Natural killer cell (primary cell): Measurements from ENCODE around the gene CLK1. TPM values are rescaled to one million over a fixed set of nuclear protein-coding genes. Genes with fewer than 3 reads are reported as not detected.

Experiments
- ATAC-seq, 3 donors: fragments of 150-1000 bp in 2 of 3; fragments of 200-7000 bp in 1 of 3; cut with Tn5 transposase; 1 replicate in 1 of 3; 2 replicates in 2 of 3; pipeline ENCODE4 v1.10.0; 2021; ENCODE audit warnings: mild to moderate bottlenecking in 2 of 3, moderate library complexity in 2 of 3
- DNase-seq, 2 donors: peaks; one replicate each; pipeline versions ENCODE4 v3.0.0 to v3.0.0-alpha.2; 2013 to 2021; ENCODE audit warnings: mixed read lengths in 1 of 2
- H3K27ac ChIP-seq: one replicate; pipeline ENCODE4 v1.5.1; 2013; ENCODE audit warnings: mild to moderate bottlenecking, low read length
- H3K27me3 ChIP-seq: one replicate; pipeline ENCODE4 v1.6.1; 2013; ENCODE audit warnings: low read length; ENCODE audit not compliant: control insufficient read depth, insufficient read depth
- H3K36me3 ChIP-seq: one replicate; pipeline ENCODE4 v1.6.1; 2013; ENCODE audit warnings: low read length; ENCODE audit not compliant: control insufficient read depth, insufficient read depth
- H3K4me1 ChIP-seq: one replicate; pipeline ENCODE4 v1.6.1; 2013; ENCODE audit warnings: low read length; ENCODE audit not compliant: control insufficient read depth, insufficient read depth
- H3K4me3 ChIP-seq: one replicate; pipeline ENCODE4 v1.5.1; 2013; ENCODE audit warnings: low read length
- H3K9me3 ChIP-seq: one replicate; pipeline ENCODE4 v1.6.1; 2013; ENCODE audit warnings: low read length; ENCODE audit not compliant: control insufficient read depth, insufficient read depth
- H3K27ac Mint-ChIP-seq, 2 donors: one replicate each; pipeline ENCODE4 v1.8.0; 2022; ENCODE audit warnings: mild to moderate bottlenecking in 2 of 2, mixed read lengths in 2 of 2, moderate library complexity in 1 of 2
- H3K27me3 Mint-ChIP-seq, 2 donors: one replicate each; pipeline ENCODE4 v1.8.0; 2022; ENCODE audit warnings: low read depth in 2 of 2, mixed read lengths in 2 of 2
- H3K36me3 Mint-ChIP-seq: one replicate; pipeline ENCODE4 v1.8.0; 2022; ENCODE audit warnings: mixed read lengths
- H3K4me1 Mint-ChIP-seq, 2 donors: one replicate each; pipeline ENCODE4 v1.8.0; 2022; ENCODE audit warnings: mixed read lengths in 2 of 2
- H3K4me3 Mint-ChIP-seq: one replicate; pipeline ENCODE4 v1.8.0; 2022; ENCODE audit warnings: mild to moderate bottlenecking, moderate library complexity, mixed read lengths
- H3K9me3 Mint-ChIP-seq, 2 donors: one replicate each; pipeline ENCODE4 v1.8.0; 2022; ENCODE audit warnings: mixed read lengths in 2 of 2
- CTCF ChIP-seq: fragments of 200-600 bp; IDR thresholded peaks from one replicate; pipeline ENCODE4 v1.8.0; 2022; ENCODE audit warnings: antibody characterized with exemption
- WGBS: methylation state at CpG from one replicate; pipeline ENCODE4 v1.1.7; 2013; ENCODE audit warnings: missing lambda C conversion rate; ENCODE audit not compliant: insufficient coverage; 5-methylcytosine and 5-hydroxymethylcytosine counted together
- intact Hi-C: fragments of 100-400 bp; cut with micrococcal nuclease; formaldehyde crosslinking; loops from one replicate; pipeline ENCODE4 v1.14.2; 2022
- total RNA-seq, 4 donors: library from RNA; stranded (reverse); fragments of 120-200 nt in 1 of 4; gene quantifications; one replicate each; pipeline versions ENCODE4 v1.2.3 to v1.2.4, GENCODE V29; 2013 to 2022

The CLK1 gene
- total RNA-seq, 3 donors from 2014 or later (not counting 1 experiment from before 2014, with no cell fraction given), result 975 to 1,296 (median 1,070) TPM

GRCh38 chr2:200856806-200857205 is 7.7 kb downstream of the CLK1 start:
- H3K27me3 Mint-ChIP-seq, result no peaks in the 10 kb centered on the region
- H3K4me3 Mint-ChIP-seq, result peak overlapping the region; percentile 15
- Histone ChIP-seq H3K9me3 (no peaks in the 10 kb centered on the region), H3K4me1 (peaks cover 14% of the 10 kb centered on the region), H3K27me3 (no peaks in the 10 kb centered on the region), H3K36me3 (peaks cover 97% of the 10 kb centered on the region), H3K27ac (no peak overlapping the region), H3K4me3 (no peak overlapping the region)
- 79% methylated on average over 8 of the region's 8 CpGs for WGBS
- peaks cover 55 to 58% of the 10 kb centered on the region in 2 donors for H3K4me1 Mint-ChIP-seq
- ATAC-seq (no peak), DNase-seq (peak in 1 of 2 donors; percentile 8)
- TF ChIP-seq CTCF, result no peak
- H3K9me3 Mint-ChIP-seq, result no peaks in the 10 kb centered on the region
- intact Hi-C loops, result no loop called here
- H3K27ac Mint-ChIP-seq, result peak overlapping the region; percentile 90 to 99
- H3K36me3 Mint-ChIP-seq, result peaks cover 63% of the 10 kb centered on the region

- Mint-ChIP-seq H3K4me1 (peaks cover 25 to 42% of the 10 kb centered on the region in 2 donors), H3K27me3 (no peaks in the 10 kb centered on the region), H3K4me3 (peak overlapping the region; percentile 2), H3K27ac (peak overlapping the region; percentile 80 to 84), H3K9me3 (no peaks in the 10 kb centered on the region), H3K36me3 (peaks cover 43% of the 10 kb centered on the region)
- peak in 1 of 2 donors; percentile 9 for DNase-seq
- Histone ChIP-seq H3K9me3 (no peaks in the 10 kb centered on the region), H3K4me1 (no peaks in the 10 kb centered on the region), H3K27ac (no peak overlapping the region), H3K36me3 (peaks cover 73% of the 10 kb centered on the region), H3K4me3 (no peak overlapping the region), H3K27me3 (no peaks in the 10 kb centered on the region)
- WGBS, result 100% methylated on average over 2 of the region's 2 CpGs
- TF ChIP-seq CTCF, result no peak
- ATAC-seq, result no peak
- intact Hi-C loops, result no loop called here
These were observed 11.9 kb downstream of the CLK1 start for GRCh38 chr2:200852605-200853004.

GRCh38 chr2:200851398-200852248 is 12.8 kb downstream of the CLK1 start:
- H3K4me3 Mint-ChIP-seq, result no peak overlapping the region
- Histone ChIP-seq H3K36me3 (peaks cover 63% of the 10 kb centered on the region), H3K4me1 (no peaks in the 10 kb centered on the region), H3K9me3 (no peaks in the 10 kb centered on the region), H3K27ac (no peak overlapping the region), H3K4me3 (no peak overlapping the region), H3K27me3 (no peaks in the 10 kb centered on the region)
- no peaks in the 10 kb centered on the region for H3K27me3 Mint-ChIP-seq
- ATAC-seq (no peak), DNase-seq (peak in 1 of 2 donors; percentile 9)
- peaks cover 16 to 32% of the 10 kb centered on the region in 2 donors for H3K4me1 Mint-ChIP-seq
- intact Hi-C loops, result no loop called here
- peaks cover 33% of the 10 kb centered on the region for H3K36me3 Mint-ChIP-seq
- H3K9me3 Mint-ChIP-seq, result no peaks in the 10 kb centered on the region
- H3K27ac Mint-ChIP-seq, result peak overlapping the region; percentile 84
- TF ChIP-seq CTCF, result no peak
- WGBS, result 99% methylated on average over 6 of the region's 6 CpGs
